T-cell (primary cell): ENCODE results near the gene NFIX. TPM values are rescaled to one million over a fixed set of nuclear protein-coding genes. Genes with fewer than 3 reads are reported as not detected.

Experiments
- ATAC-seq, 4 experiments: fragments of 200-7000 bp in 3 of 4; fragments of 150-1000 bp in 1 of 4; cut with Tn5 transposase; replicated peaks in 1 of 4; 1 replicate in 3 of 4; 2 replicates in 1 of 4; pipeline ENCODE4 v1.10.0; 2021; ENCODE audit warnings: moderate library complexity in 3 of 4, mild to moderate bottlenecking in 2 of 4, moderate number of reproducible peaks in 1 of 4
- CTCF ChIA-PET, 2 donors: fragments of 300-600 bp; sonication (Branson Sonifier 250); formaldehyde crosslinking; loops; one replicate each; lab custom pipeline; 2022; ENCODE audit warnings: antibody characterized with exemption in 2 of 2; lab: Charles Lee
- POLR2A ChIA-PET, 2 donors: fragments of 300-600 bp; sonication (Branson Sonifier 250); formaldehyde crosslinking; loops; one replicate each; lab custom pipeline; 2022; ENCODE audit warnings: antibody characterized with exemption in 2 of 2; lab: Charles Lee
- DNase-seq, 35 experiments: peaks; one replicate each; pipeline versions ENCODE4 v3.0.0 to v3.0.0-alpha.2; 2013 to 2023
- H3K27ac ChIP-seq: one replicate; pipeline ENCODE4 v1.5.1; 2013; ENCODE audit warnings: low read length
- H3K27me3 ChIP-seq, 2 experiments: replicated peaks in 1 of 2; 1 replicate in 1 of 2; 2 replicates in 1 of 2; pipeline versions ENCODE4 v1.6.1 to v1.7.0; 2013; ENCODE audit warnings: low read length in 1 of 2, mixed read lengths in 1 of 2; ENCODE audit not compliant: control insufficient read depth in 2 of 2, insufficient read depth in 2 of 2; ENCODE audit errors: extremely low read depth in 1 of 2
- H3K36me3 ChIP-seq, 2 donors: 1 replicate in 1 of 2; 2 replicates in 1 of 2; pipeline versions ENCODE4 v1.6.1 to v1.7.0; 2013; ENCODE audit warnings: low read length in 1 of 2; ENCODE audit not compliant: control insufficient read depth in 2 of 2, insufficient read depth in 1 of 2; ENCODE audit errors: extremely low read depth in 1 of 2
- H3K4me1 ChIP-seq, 2 experiments: 1 replicate in 1 of 2; 2 replicates in 1 of 2; pipeline versions ENCODE4 v1.6.1 to v1.7.0; 2013; ENCODE audit warnings: low read length in 2 of 2, mixed read lengths in 1 of 2; ENCODE audit not compliant: insufficient read depth in 2 of 2, control insufficient read depth in 1 of 2; ENCODE audit errors: extremely low read depth in 1 of 2
- H3K4me3 ChIP-seq, 2 donors: 1 replicate in 1 of 2; 2 replicates in 1 of 2; pipeline versions ENCODE4 v1.5.1 to v1.7.0; 2013; ENCODE audit warnings: mild to moderate bottlenecking in 2 of 2, low read length in 1 of 2, moderate library complexity in 1 of 2; ENCODE audit not compliant: control insufficient read depth in 1 of 2; ENCODE audit errors: extremely low read depth in 1 of 2
- H3K9me3 ChIP-seq: 2 replicates; pipeline ENCODE4 v1.7.0; 2013
- H3K27ac Mint-ChIP-seq, 2 donors: one replicate each; pipeline ENCODE4 v1.8.0; 2020 to 2021; ENCODE audit warnings: mild to moderate bottlenecking in 2 of 2, mixed read lengths in 2 of 2
- H3K27me3 Mint-ChIP-seq, 2 donors: one replicate each; pipeline ENCODE4 v1.8.0; 2021 to 2022; ENCODE audit warnings: mixed read lengths in 2 of 2
- H3K36me3 Mint-ChIP-seq: one replicate; pipeline ENCODE4 v1.8.0; 2021; ENCODE audit warnings: mixed read lengths
- H3K4me1 Mint-ChIP-seq, 3 donors: one replicate each; pipeline ENCODE4 v1.8.0; 2020 to 2022; ENCODE audit warnings: mixed read lengths in 3 of 3, mild to moderate bottlenecking in 1 of 3
- H3K4me3 Mint-ChIP-seq, 3 donors: one replicate each; pipeline ENCODE4 v1.8.0; 2020 to 2022; ENCODE audit warnings: mild to moderate bottlenecking in 3 of 3, mixed read lengths in 3 of 3, moderate library complexity in 3 of 3
- H3K9me3 Mint-ChIP-seq, 3 donors: one replicate each; pipeline ENCODE4 v1.8.0; 2020 to 2022; ENCODE audit warnings: mixed read lengths in 3 of 3
- WGBS: methylation state at CpG from one replicate; pipeline ENCODE4 v1.1.5; 2013; ENCODE audit warnings: missing lambda C conversion rate; ENCODE audit not compliant: insufficient coverage; 5-methylcytosine and 5-hydroxymethylcytosine counted together
- total RNA-seq, 35 experiments: library from RNA in 6 of 35; stranded (reverse) in 6 of 35; fragments of 120-200 nt in 1 of 35; gene quantifications; one replicate each; pipeline versions ENCODE4 v1.2.1 to v1.2.4 and lab custom pipeline; 2013 to 2026

Gene NFIX
- total RNA-seq, 5 donors from 2014 or later (not counting 1 experiment from before 2014, with no cell fraction given) = 3.9 to 6.6 (median 6.3) TPM

DNA sequence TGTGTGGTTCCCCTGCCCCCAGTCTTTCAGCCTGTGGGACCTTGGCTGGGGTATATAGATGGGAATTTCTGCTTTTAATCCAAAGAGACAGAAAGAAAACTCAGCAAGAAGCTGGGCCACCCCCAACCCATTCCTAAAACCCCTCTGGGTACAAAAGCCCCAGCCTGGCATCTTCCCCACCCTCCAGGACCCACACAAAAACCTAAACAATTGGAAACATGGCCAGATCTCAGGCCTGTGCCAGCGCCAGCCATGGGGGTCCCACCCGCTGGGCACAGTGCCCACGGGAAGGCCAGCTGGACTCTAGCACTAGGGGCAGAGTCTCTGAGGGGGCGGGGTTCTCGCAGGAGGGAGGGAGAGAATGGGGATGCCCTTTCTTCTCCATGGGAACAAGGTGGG lies 98.8 kb downstream of the NFIX start:
- POLR2A ChIA-PET = interaction anchor here in 1 of 2 donors (1.1 kb wide), 1 partner anchor 58 kb away, joined by 3 read pairs; no protein-coding TSS in a partner anchor
- ATAC-seq (no peak), DNase-seq (no peak)
- H3K27me3 Mint-ChIP-seq = peaks cover 5 to 16% of the 10 kb centered on the region in 2 donors
- Histone ChIP-seq H3K9me3 (no peaks in the 10 kb centered on the region), H3K27ac (no peak overlapping the region), H3K4me3 (no peak overlapping the region), H3K4me1 (peaks cover 19 to 49% of the 10 kb centered on the region in 2 experiments), H3K27me3 (peaks cover 0 to 56% of the 10 kb centered on the region in 2 experiments), H3K36me3 (no peaks in the 10 kb centered on the region)
- H3K9me3 Mint-ChIP-seq = no peaks in the 10 kb centered on the region
- H3K27ac Mint-ChIP-seq = no peak overlapping the region
- CTCF ChIA-PET = interaction anchor here (0.5 to 3.1 kb wide), 7 partner anchors 33 to 129 kb away, joined by 3 to 14 read pairs (median 6); no protein-coding TSS in a partner anchor
- no peaks in the 10 kb centered on the region for H3K36me3 Mint-ChIP-seq
- peaks cover 21 to 34% (median 34%) of the 10 kb centered on the region in 3 donors for H3K4me1 Mint-ChIP-seq
- WGBS = 83% methylated on average over 5 of the region's 5 CpGs
- H3K4me3 Mint-ChIP-seq = no peak overlapping the region

GRCh38 chr19:13094771-13095392 lies 99.6 kb downstream of the NFIX start:
- Mint-ChIP-seq H3K27me3 (peaks cover 5 to 16% of the 10 kb centered on the region in 2 donors), H3K27ac (peak overlapping the region in 1 of 2 donors; percentile 39), H3K36me3 (no peaks in the 10 kb centered on the region), H3K4me1 (peaks cover 26 to 40% (median 38%) of the 10 kb centered on the region in 3 donors), H3K4me3 (peak overlapping the region in 1 of 3 donors; percentile 17), H3K9me3 (no peaks in the 10 kb centered on the region)
- ChIA-PET CTCF (interaction anchor here (0.5 to 3.1 kb wide), 9 partner anchors 12 to 179 kb away, joined by 3 to 14 read pairs (median 3); no protein-coding TSS in a partner anchor), POLR2A (no interaction called here)
- H3K4me1 ChIP-seq = peaks cover 20 to 57% of the 10 kb centered on the region in 2 experiments
- 42% methylated on average over 9 of the region's 16 CpGs for WGBS
- DNase-seq (peak in 3 of 35 experiments; percentile 11 to 28 (median 16)), ATAC-seq (no peak)
- no peaks in the 10 kb centered on the region for H3K9me3 ChIP-seq
- no peak overlapping the region for H3K27ac ChIP-seq
- no peaks in the 10 kb centered on the region for H3K36me3 ChIP-seq
- no peak overlapping the region for H3K4me3 ChIP-seq
- H3K27me3 ChIP-seq = peaks cover 0 to 54% of the 10 kb centered on the region in 2 experiments

DNA sequence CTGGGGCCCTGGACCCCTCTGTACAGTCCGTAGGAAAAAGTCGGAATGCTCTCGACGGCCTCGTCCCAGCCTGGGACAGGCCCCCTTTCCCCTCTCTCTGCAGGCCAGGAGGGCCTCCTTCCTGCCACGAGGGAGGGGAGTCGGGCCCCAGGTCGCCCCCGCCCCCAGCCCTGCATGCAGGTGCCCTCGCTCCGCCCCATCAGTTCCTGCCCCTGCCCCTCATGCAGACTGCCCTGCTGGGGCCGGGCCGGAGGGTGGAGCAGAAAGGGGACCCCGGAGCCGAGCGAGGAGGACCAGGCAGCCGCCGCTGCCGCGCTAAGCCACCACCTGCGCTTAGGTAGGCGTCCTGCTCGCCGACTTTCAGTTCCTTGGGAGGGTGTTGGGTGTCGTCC lies 100.1 kb downstream of the NFIX start:
- ATAC-seq (no peak), DNase-seq (peak in 5 of 35 experiments; percentile 17 to 46 (median 21))
- Histone ChIP-seq H3K36me3 (no peaks in the 10 kb centered on the region), H3K9me3 (no peaks in the 10 kb centered on the region), H3K27me3 (peaks cover 0 to 54% of the 10 kb centered on the region in 2 experiments), H3K4me1 (peaks cover 23 to 62% of the 10 kb centered on the region in 2 experiments), H3K27ac (no peak overlapping the region), H3K4me3 (peak overlapping the region; percentile 27 to 51)
- Mint-ChIP-seq H3K36me3 (no peaks in the 10 kb centered on the region), H3K27me3 (peaks cover 5 to 16% of the 10 kb centered on the region in 2 donors), H3K4me3 (no peak overlapping the region), H3K9me3 (no peaks in the 10 kb centered on the region), H3K4me1 (peaks cover 31 to 45% (median 43%) of the 10 kb centered on the region in 3 donors), H3K27ac (no peak overlapping the region)
- 2% methylated on average over 13 of the region's 25 CpGs for WGBS
- CTCF ChIA-PET = interaction anchor here (0.5 to 3.1 kb wide), 10 partner anchors 12 to 188 kb away, joined by 3 to 14 read pairs (median 4); no protein-coding TSS in a partner anchor
- POLR2A ChIA-PET = interaction anchor here in 1 of 2 donors (0.6 kb wide), 1 partner anchor 75 kb away, joined by 5 read pairs; no protein-coding TSS in a partner anchor

- peaks cover 5 to 16% of the 10 kb centered on the region in 2 donors for H3K27me3 Mint-ChIP-seq
- Histone ChIP-seq H3K27me3 (peaks cover 0 to 54% of the 10 kb centered on the region in 2 experiments), H3K4me1 (peaks cover 23 to 71% of the 10 kb centered on the region in 2 experiments), H3K27ac (no peak overlapping the region), H3K4me3 (peak overlapping the region; percentile 27 to 51), H3K9me3 (no peaks in the 10 kb centered on the region), H3K36me3 (no peaks in the 10 kb centered on the region)
- peak overlapping the region; percentile 65 to 66 for H3K27ac Mint-ChIP-seq
- ChIA-PET POLR2A (interaction anchor here (0.6 to 0.7 kb wide), 3 partner anchors 64 to 162 kb away, joined by 5 to 16 read pairs (median 5); no protein-coding TSS in a partner anchor), CTCF (interaction anchor here (0.6 to 3.1 kb wide), 9 partner anchors 34 to 413 kb away, joined by 3 to 13 read pairs (median 3); no protein-coding TSS in a partner anchor)
- H3K9me3 Mint-ChIP-seq = no peaks in the 10 kb centered on the region
- ATAC-seq (no peak), DNase-seq (peak in 4 of 35 experiments; percentile 10 to 29 (median 19))
- H3K4me1 Mint-ChIP-seq = peaks cover 36 to 48% (median 48%) of the 10 kb centered on the region in 3 donors
- WGBS = 9% methylated on average over 30 of the region's 44 CpGs
- no peaks in the 10 kb centered on the region for H3K36me3 Mint-ChIP-seq
- H3K4me3 Mint-ChIP-seq = peak overlapping the region; percentile 54 to 89 (median 70)
Observed at GRCh38 chr19:13095934-13096927, 101.0 kb downstream of the NFIX start.

GRCh38 chr19:13097033-13097462 lies 101.8 kb downstream of the NFIX start:
- peak overlapping the region in 1 of 2 donors; percentile 23 for H3K4me3 ChIP-seq
- peaks cover 44 to 56% (median 55%) of the 10 kb centered on the region in 3 donors for H3K4me1 Mint-ChIP-seq
- no peak for ATAC-seq
- no peaks in the 10 kb centered on the region for H3K36me3 Mint-ChIP-seq
- H3K27me3 Mint-ChIP-seq = peaks cover 5 to 16% of the 10 kb centered on the region in 2 donors
- CTCF ChIA-PET = interaction anchor here in 1 of 2 donors (0.6 to 0.7 kb wide), 2 partner anchors 260 to 413 kb away, joined by 3 read pairs; no protein-coding TSS in a partner anchor
- H3K27me3 ChIP-seq = peaks cover 0 to 54% of the 10 kb centered on the region in 2 experiments
- H3K27ac Mint-ChIP-seq = peak overlapping the region; percentile 71 to 82
- H3K4me1 ChIP-seq = peaks cover 24 to 79% of the 10 kb centered on the region in 2 experiments
- H3K36me3 ChIP-seq = no peaks in the 10 kb centered on the region
- H3K9me3 Mint-ChIP-seq = no peaks in the 10 kb centered on the region
- H3K4me3 Mint-ChIP-seq = peak overlapping the region; percentile 64 to 89 (median 77)
- POLR2A ChIA-PET = interaction anchor here in 1 of 2 donors (0.7 kb wide), 1 partner anchor 163 kb away, joined by 16 read pairs; no protein-coding TSS in a partner anchor
- H3K9me3 ChIP-seq = no peaks in the 10 kb centered on the region
- H3K27ac ChIP-seq = no peak overlapping the region
- 2% methylated on average over 8 of the region's 20 CpGs for WGBS
- peak in 1 of 35 experiments; percentile 42 for DNase-seq
